HG03439 (cell line): ENCODE results near the gene OSBPL5.

Source experiments
- ATAC-seq: cut with Tn5 transposase; IDR thresholded peaks from one replicate; pipeline ENCODE4 v1.9.1; 2021; ENCODE audit warnings: mild to moderate bottlenecking, moderate library complexity; ENCODE audit not compliant: unreplicated experiment

Gene OSBPL5

DNA sequence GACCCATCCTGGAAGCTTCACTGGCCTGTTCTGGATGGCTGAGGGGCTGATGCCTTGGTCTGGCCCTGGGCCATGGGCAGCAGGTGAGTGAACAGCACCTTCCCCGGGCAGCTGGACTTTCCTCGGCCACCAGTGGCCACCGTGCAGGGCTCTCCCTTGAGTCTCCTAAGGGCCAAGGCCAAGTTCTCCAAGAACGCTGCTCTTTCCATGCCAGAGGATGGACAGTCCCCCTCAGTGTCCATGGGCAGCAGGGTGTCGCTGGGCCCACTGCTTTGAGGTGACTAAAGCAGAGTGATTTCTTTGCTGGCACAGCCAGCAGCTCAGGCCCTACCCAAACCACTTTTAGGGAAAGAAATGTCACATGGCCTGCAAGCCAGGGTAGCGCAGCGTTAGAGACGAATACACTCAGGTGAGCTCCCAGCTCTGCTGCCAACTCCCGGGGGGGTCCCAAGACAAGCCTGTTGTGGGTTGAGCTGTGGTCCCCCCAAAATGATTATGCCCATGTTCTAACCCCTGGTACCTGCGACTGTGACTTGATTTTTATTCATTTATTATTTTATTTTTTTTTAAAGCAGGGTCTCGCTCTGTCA is 104.6 kb downstream of the OSBPL5 start:
- no peak for ATAC-seq

DNA sequence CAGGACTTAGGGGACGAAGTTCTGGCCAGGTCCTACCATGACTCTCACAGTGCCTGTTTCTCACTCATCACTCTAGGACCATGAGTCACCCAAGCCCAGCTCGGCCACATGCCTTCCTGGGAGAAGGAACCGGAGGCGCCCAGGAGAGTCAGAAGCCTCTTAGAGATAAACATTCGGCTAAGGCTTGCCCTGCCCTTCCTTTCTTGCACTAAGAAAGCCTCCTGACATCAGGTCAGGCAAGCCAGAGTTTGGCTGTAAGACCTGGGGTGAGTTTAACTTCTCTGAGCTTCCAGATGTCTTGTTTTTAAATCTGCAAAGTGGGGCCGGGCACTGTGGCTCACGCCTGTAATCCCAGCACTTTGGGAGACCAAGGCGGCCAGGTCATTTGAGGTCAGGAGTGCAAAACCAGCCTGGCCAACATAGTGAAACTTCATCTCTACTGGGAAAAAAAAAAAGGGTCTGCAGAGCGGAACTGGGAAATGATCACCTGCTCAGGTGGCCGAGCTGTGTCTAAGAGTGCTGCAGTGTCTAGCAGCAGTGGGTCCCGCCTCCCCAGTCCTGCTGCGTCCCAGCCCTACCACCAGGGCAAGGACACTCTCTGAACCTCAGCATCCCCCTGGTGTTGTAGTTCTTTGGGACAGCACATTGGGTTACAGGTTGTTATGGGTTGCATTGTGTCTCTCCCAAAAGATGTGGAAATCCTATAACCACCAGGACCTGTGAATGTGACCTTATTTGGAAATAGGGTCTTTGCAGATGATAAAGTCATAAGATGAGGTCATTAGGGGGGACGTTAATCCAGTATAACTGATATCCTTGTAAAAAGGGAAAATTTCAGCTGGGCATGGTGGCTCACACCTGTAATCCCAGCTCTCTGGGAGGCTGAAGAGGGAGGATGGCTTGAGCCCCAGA is 106.1 kb downstream of the OSBPL5 start:
- no peak for ATAC-seq

DNA sequence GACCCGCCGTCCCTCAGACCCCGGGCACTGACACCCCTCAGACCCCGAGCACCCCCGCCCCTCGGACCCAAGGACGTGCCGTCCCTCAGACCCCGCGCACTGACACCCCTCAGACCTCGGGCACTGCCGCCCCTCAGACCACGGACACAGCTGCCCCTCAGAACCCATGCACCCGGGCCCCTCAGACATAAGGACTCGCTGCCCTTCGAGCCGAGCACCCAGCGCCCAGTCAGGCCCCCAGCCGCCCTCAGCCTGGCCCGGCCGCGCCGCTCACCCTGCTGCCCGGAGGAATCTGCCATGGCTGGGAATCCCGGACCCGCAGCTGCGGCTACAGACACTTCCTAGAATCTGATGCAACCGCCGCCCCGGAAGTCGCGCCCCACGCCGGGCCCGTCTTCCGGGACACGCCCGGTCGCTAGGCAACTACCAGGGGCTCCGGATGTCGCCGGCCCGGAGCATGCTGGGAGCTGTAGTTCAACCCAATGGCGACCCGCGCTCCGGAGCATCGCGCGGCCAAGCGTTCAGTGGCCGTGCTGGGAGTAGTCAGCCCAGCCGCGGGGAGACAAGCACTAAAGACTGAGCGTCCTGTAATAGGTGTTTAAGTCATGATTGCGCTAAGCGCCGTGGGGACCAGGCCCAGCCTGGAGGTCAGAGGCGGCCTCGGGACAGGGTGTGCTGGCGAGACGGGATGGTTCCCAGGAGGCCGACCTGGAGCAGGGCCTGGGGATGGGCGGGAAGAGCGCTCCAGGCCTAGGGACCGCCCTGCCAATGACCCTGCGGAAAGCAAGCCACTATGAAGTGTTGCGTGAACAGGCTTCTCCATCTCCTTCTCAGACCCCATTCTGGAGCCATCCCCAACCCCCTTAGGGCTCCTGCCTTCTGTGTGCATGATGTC is 107.8 kb downstream of the OSBPL5 start, which contains the start of gene CARS1:
Gene CARS1 (minus strand): TSS at position 355 of the 895 bp plus-strand sequence. CDS start 56 bp downstream, at position 299.
- peak; percentile 97 for ATAC-seq

DNA sequence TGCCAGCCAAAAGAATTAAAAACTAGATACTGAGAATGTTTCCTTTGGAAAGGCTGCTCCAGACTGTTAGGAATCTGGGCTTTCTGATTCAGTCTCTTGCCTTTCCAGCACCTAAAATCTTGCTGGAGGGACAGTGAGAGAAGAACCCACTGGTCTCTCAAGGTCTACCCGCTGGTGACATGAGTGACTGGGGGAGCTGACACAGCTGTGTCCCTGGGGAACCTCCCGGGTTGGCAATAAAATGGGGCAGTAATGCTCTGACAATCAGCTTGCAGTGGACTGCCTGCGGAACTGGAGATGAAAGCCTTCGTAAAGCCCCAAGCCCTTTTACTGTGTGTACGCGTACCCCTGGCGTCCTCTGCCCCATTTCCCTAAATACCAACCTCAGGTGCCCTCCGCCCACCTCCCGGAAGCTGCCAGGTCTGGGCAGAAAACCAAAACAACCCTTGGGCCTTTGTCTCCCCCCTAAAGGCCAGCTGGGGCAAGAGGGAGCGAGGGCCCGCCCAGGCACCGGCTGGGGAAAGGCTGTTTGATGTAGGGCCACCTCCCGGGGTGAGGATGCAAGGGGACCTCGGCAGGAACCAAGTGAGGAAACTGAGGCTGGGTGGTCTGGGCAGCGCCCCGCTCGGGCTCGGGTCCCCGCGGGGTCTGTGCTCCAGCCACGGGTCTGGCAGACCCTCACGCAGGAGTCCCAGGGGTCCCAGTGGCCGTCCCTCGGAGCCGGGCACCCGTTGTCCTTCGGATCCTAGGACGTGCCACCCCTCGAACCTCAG is 108.6 kb downstream of the OSBPL5 start:
- peak; percentile 10 for ATAC-seq

DNA sequence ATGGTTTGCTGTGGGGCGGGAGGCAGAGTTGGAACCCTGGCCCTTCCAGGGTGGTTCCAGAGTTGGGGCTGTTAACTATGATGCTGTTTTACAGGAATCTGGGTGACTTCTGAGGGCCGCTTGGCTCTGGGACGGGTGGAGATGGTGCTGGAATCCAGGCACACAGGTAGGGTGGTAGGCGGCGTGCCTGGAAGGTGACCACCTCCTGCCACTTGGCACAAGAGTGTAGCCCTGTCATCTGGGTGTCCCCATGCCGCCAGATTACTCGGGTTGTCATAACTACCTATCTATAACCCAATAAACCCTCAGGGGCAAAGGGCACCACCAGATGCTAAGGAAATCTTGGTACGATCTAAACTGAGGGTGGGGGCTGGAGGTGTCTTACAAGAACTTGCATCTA is 109.2 kb downstream of the OSBPL5 start:
- ATAC-seq: no peak

DNA sequence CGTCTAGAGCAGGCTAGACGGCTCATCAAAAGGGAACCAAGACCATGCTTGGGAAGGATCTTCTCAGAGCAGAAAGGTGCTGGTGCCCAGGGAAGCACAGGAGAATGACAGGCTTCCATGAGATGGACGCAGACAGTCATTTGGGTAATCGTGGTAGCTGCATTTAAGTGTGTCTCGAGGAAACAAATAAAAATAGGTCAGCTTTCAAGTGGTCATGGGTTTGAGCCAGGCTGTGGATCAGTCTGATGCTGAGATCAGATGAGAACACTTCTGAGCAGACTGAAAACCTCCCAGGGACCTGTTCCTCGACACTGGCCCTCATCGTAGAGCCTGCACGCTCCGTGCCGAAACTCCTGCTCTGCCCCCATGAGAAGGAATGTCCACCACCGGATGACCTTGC is 112.5 kb downstream of the OSBPL5 start:
- no peak for ATAC-seq

DNA sequence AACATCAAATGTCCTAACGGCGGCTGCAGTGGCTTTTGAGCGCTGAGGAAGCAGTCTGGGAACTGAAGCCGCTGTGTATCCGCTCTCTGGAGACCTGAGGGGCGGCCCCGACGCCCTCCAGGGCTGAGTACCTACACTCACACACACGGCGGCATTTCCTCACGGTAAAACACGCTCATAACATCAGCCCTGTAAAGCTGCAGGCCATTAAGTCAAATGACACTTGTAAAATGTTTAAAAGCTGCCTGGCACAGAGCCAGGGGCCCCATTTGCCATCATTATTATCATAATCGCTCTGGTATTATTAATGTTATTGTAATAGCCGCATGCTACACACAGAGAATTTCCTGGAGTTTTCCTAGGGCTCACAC is 113.0 kb downstream of the OSBPL5 start:
- no peak for ATAC-seq

DNA sequence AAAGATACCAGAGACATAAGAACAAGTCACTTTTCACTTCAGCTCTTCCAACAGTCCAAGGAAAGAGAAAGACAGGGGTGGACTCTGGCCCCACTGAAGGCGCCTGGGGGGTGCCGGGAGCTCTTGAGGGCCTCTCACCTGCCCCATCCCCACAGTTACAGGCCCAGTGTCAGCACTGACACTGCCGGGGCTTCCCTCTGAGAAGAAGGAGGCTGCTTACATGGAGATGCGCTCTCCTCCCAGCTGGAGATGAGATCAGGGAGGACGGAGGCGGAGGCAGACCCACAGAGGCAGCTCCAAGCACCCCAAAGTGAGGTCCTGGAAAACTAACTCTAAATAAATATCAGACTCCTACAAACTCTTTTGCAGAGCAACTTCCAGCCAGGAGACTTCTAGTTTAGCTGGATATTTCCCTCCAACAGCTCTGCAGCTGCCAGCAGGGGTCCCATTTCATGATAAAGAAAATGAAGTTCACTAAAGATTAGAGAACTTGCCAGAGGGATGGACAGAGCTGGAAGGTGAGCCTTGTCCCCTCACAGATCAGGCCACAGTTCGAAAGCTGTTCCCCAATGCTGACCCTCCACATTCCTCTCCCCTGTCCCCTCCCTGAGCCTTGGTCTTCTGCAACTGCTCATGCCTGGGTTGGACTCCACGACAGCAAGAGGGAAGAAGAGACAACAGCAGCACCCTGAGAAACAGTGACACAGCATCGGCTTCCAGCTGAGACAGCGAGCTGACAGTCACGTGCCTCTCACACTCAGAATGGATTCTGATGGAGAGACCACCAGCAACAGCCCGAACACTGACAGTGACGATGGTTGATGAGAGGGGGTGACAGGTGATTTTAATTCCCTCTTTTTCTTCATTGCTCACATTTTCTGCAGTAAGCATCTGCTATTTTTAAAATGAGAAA is 113.7 kb downstream of the OSBPL5 start:
- ATAC-seq: no peak

DNA sequence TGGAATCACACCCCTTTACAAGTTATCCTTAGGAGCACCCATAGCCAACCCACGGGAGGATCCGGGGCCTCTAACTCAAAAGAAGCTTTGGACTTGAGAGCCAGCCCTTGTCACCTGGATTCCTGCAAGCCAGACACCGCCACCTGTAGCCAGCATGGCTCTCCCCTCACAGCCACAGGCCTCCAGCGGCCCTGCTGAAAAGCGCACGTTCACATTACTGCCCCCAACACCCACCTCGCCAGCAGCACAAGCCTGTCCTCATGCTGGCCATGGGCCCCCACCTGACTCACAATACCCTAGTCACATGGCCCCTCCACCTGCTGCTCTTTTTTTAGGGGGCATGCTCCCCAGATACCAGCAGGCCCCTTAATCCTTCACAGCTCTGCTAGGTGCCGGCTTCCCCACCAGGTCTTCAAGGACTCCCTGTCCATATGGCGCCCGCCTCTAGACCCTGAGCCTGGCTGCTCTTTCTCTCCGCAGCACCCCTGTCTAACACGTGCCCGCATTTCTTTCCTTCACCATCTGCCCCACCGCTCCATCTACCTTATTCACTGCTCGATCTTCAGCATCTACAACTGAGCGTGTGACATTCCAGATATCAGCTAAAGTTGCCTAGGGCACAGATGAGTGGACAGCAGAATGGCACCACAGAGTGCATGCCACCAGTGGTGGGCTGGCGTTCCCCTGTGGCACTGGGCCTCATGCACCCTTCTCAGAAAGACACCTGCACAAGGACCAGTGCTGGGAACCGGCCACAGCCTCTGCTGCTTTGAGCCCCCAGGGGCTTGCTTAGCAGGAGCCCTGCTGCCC is 114.5 kb downstream of the OSBPL5 start:
- peak; percentile 5 for ATAC-seq

DNA sequence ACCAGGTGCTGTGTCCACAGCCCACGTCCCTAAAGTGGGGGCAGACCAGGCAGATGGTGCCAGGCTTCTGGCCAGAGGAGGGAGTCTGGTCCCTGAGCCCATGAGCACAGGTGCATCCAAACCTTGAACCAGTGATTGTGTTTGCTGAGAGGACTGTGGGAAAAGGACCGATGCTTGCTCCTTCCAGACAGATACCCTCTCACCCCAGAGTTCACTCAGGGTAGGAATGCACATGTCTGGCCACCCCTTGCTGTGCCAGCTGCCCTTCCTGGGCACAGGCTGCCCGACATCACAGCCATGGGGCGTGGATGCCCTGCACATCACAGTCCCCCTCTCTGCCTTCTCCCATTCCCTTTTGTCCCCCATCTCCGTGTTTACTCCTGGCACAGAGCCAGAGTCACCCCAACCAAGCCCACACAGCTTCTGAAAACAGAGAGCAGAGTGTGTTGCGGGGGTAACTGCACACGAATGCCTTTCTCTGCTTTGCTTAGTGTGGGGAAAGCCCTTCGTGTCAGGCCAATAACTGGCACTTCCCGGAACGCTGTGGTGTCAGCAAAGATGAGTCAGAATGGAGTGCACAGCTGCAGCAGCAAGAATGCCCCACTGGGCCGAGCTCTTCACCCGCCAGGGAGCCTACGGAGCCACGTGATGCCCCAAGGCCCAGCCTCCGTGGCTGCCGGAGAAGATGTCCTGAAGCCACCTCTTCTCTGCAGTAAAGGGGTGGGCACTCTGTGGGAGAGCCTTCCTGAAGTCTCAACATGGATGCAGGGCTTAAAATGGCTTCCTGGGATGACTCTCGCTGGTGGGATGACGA is 115.5 kb downstream of the OSBPL5 start:
- ATAC-seq: peak; percentile 88

DNA sequence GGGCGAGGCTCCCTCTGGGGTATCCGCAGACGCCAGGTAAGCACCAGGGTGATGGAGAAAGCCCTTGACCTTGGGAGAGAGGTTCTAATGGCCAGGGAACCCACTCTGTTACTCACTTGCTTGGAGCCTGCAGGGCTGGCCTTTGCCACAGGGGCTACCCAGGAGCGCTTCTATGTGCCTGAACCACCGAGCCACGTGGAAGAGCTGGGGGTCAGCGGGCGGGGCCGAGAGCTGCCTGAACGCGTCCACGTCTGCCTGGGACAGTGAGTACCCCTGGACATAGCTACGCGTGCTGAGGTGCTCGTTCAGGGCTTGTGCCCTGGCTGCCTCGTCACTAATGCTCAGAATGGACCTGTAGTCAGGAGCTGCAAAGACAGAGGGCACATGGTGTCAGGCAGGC is 117.5 kb downstream of the OSBPL5 start:
- no peak for ATAC-seq

DNA sequence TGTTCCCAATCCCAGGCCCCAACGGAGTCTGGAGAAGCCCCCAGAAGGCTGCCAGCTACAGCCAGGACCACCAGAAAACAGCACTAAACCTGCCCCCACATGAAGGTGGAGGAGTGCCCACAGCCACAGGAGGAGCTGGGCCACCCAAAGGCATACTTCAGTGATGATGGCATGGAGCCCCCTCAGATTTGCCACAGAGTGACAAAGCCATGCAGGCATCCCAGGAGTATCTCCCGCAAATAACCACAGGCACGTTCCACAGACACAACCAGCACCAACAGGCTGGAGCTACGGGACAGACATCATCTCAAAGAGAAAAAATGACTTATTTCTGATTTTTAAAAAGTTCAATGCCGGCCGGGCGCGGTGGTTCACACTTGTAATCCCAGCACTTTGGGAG is 118.5 kb downstream of the OSBPL5 start:
- no peak for ATAC-seq

DNA sequence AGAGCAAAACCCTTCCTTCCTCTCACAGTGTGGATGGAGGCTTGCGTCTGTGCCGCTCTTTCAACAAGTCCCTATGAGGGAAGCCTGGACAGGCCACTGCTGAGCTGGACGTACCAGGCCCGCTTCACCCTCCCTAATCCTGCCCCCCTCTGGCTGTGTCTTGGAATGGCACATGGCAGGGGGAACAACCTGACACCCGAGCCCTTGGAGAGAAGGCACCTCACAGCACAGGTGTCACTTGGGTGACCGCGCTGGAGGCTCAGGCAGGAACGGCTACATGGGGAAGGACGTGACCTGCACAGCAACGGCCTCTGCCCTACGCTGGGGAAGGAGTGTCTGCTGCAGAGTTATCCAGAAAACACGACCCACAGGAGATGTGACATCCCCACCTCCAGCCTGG is 118.9 kb downstream of the OSBPL5 start:
- no peak for ATAC-seq

DNA sequence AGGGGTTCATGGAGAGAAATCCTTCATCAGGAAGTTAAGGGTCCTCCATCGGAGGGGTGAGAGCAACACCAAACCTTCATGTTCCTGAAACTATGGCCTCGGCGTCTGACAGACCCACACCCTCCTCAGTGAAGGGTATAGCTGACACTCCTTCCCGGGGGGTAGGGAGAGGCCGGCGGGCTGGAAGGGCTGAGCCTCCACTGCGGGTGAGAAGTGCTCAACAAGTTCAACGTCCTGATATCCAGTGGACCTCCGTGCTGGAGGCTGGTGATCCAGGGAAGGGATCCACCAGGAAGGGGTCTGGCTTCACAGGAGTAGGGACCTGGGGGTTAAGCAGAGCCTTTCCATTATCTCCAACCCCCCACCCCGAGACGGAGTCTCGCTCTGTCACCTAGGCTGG is 120.2 kb downstream of the OSBPL5 start:
- ATAC-seq: no peak

DNA sequence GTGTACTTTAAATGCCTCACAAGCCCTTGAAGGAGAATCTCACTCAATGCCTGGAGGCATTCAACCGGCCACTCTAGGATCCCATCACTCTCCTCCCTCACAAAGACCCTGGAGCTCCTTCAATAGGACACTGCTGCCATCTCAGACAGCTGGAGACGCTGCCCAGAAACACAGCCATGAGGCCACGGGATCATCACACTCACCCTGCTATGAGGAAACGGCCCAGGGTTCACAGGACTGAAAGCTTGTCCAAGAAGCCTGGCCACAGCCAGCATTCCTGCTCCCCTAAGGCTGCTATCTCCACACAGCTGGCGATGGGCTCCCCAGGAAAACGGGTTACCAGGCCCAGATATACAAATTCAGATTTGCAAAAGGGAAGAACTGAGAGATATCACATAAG is 121.1 kb downstream of the OSBPL5 start:
- ATAC-seq: no peak

DNA sequence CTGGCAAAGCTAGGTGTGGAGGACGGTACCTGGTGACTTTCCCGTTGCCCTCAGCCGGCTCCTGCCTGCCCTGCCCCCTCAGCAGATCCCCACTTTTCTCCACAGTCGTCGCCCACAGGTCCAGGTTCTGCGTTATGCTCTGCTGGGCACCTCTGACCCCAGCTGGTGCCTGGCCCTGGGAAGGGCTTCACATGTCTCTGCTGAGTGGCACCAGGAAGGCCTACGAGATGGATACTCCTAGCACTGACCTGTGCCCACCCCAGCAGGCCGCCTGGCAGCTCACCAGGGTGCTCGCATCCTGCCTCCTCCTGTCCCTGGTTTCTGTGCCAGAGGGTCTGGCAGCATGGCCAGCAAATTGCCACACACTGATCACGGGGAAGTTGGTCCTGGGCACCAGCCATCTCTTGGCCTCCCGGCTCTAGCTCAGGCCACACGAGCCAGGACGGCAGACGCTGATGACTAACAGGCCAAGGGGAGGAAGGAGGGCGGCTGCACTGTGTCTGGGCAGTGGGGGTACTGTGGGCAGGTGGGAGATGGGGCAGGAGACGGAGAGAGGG is 121.7 kb downstream of the OSBPL5 start:
- ATAC-seq: no peak

DNA sequence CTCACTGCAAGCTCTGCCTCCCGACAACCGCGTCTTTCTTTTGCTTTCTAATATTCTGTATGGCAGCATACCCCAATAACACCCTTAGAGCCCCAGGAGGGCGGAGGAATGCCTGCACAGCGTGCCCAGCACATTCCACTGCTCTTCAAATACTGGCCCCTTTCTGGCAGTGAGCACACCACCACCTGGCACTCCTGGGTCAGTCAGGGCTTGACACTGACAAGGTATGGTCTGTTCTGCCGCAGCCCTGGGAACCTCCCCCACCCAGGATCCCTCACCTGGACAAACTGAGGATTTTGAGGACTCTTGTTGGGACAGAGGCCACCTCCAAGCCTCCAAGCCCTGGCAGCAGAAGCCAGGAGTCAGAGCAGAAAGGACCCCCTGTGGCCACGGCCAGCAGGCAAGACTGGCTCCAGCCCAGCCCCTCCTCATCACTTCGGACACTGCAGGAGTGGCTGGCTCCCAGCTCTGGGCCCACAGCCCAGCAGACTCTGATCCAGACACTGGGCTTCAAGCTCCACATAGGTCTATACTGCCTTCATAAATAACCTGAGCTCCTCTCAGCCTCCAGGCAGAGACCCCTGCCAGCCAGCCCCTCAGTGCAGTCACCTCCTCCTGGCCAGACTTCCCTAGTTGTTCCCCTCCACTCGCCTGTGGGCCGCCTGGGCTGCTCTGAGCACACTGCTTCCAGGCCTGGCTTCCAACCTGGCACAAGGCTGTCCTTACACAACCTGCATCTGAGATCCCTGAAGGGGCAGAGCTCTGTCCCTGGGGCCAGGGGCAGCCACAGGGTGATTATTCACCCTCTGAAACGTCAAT is 122.4 kb downstream of the OSBPL5 start:
- ATAC-seq: no peak
